Nephron progenitor cell (in vitro differentiated cells): ENCODE results near the gene ATP9B.

Experiments used
- DNase-seq: peaks from one replicate; pipeline ENCODE4 v3.0.0; 2021
- H3K27ac Mint-ChIP-seq: 2 replicates; pipeline ENCODE4 v1.8.0; 2021; ENCODE audit warnings: mild to moderate bottlenecking, moderate library complexity, mixed read lengths
- H3K27me3 Mint-ChIP-seq: 2 replicates; pipeline ENCODE4 v1.8.0; 2021; ENCODE audit warnings: mild to moderate bottlenecking, low read depth, mixed read lengths; ENCODE audit not compliant: poor library complexity
- H3K36me3 Mint-ChIP-seq: 2 replicates; pipeline ENCODE4 v1.8.0; 2021; ENCODE audit warnings: low read depth, mixed read lengths
- H3K4me1 Mint-ChIP-seq: 2 replicates; pipeline ENCODE4 v1.8.0; 2021; ENCODE audit warnings: mixed read lengths
- H3K4me3 Mint-ChIP-seq: 2 replicates; pipeline ENCODE4 v1.8.0; 2021; ENCODE audit warnings: mild to moderate bottlenecking, moderate library complexity, mixed read lengths
- H3K9me3 Mint-ChIP-seq: 2 replicates; pipeline ENCODE4 v1.8.0; 2021; ENCODE audit warnings: mild to moderate bottlenecking, moderate library complexity, mixed read lengths
- CTCF ChIP-seq: fragments of 200-600 bp; sonication (generic); IDR thresholded peaks from 2 replicates; pipeline ENCODE4 v1.5.0; 2021; ENCODE audit warnings: antibody characterized with exemption

Gene ATP9B

DNA sequence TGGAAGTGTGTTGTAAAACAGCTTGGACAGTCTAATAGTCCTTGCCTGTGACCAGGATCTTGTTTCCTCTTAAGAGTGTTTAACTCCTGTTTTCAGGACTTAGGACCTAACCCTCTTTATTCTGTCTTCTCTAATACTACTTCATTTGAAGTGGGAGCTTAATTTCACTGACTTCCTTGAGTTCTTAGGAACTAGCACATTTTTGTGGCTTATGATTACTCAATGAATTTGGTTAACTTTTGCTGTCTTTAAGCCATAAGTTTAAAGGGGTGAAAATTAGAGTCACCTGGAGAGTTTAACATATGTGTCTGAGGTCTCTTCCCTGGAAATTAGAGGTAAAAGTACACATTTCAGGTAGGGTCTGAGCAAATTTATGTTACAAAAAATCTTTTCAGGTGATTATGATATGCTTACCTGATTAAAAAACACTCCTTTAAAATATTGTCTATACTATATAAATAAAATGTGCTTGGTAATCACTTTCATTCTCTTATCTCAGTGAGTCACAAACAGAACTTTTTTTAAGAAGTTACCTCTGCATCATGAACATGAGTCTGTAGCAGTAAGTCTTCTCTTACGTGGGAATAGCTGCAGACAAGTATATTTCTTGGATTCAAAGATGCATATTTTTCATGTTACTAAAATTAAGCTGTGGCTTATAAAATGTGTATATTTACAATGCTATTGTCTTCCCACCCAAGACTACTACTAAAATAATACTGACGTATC, 52.7 kb downstream of the ATP9B start:
- Mint-ChIP-seq H3K27me3 (no peaks in the 10 kb centered on the region), H3K27ac (peak overlapping the region; percentile 46), H3K4me1 (peaks cover 7% of the 10 kb centered on the region), H3K9me3 (no peaks in the 10 kb centered on the region), H3K36me3 (peaks cover 40% of the 10 kb centered on the region), H3K4me3 (no peak overlapping the region)
- DNase-seq, result no peak
- no peak for TF ChIP-seq CTCF

DNA sequence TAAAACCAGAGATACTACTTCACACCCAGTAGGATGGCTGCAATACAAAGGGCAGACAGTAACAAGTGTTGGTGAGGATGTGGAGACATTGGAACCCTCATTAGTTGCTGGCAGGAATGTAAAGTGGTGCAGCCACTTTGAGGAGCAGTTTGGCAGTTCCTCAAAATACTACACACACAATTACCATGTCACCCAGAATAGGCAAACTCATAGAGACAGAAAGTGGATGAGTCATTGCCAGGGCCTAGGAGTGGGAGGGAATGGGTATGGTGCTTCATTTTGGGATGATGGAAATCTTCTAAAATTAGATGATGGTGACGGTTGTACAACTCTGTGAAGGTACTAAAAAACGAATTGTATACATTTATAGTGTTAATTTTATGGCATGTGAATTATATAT, 54.8 kb downstream of the ATP9B start:
- Mint-ChIP-seq H3K4me1 (no peaks in the 10 kb centered on the region), H3K27ac (no peak overlapping the region), H3K36me3 (peaks cover 47% of the 10 kb centered on the region), H3K9me3 (no peaks in the 10 kb centered on the region), H3K27me3 (no peaks in the 10 kb centered on the region), H3K4me3 (no peak overlapping the region)
- no peak for DNase-seq
- TF ChIP-seq CTCF, result no peak

- no peak for TF ChIP-seq CTCF
These were observed 59.9 kb downstream of the ATP9B start for GRCh38 chr18:79129120-79129519.

DNA sequence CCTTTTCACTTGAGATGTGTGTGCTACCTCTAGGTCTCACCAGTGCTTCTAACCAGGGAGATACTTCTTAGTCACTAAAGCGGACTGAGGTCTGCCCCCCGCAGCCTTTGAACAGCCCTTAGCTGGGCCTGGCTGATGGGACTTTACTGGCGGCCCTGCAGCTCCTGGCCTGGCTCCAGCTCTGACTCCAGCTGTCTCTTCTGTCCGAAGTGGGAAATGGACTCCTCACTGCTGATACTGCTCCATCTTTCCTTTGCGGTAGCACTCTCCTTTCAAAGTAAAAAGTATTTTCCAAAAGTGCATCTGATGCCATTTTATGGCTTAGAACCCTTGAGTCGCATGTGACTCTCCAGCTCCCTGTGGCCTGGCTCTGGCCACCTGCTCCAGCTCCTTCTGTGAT, 64.5 kb downstream of the ATP9B start:
- H3K9me3 Mint-ChIP-seq, result no peaks in the 10 kb centered on the region
- H3K36me3 Mint-ChIP-seq, result peaks cover 44% of the 10 kb centered on the region
- no peak for TF ChIP-seq CTCF
- no peak for DNase-seq
- H3K27me3 Mint-ChIP-seq, result peaks cover 3% of the 10 kb centered on the region
- no peak overlapping the region for H3K4me3 Mint-ChIP-seq
- H3K4me1 Mint-ChIP-seq, result peaks cover 12% of the 10 kb centered on the region
- no peak overlapping the region for H3K27ac Mint-ChIP-seq

More at GRCh38 chr18:79129120-79129519, 59.9 kb downstream of the ATP9B start:
- H3K4me1 Mint-ChIP-seq, result no peaks in the 10 kb centered on the region
- H3K27me3 Mint-ChIP-seq, result no peaks in the 10 kb centered on the region
- H3K36me3 Mint-ChIP-seq, result peaks cover 45% of the 10 kb centered on the region
- no peak overlapping the region for H3K4me3 Mint-ChIP-seq
- DNase-seq, result no peak
- no peaks in the 10 kb centered on the region for H3K9me3 Mint-ChIP-seq
- H3K27ac Mint-ChIP-seq, result no peak overlapping the region

DNA sequence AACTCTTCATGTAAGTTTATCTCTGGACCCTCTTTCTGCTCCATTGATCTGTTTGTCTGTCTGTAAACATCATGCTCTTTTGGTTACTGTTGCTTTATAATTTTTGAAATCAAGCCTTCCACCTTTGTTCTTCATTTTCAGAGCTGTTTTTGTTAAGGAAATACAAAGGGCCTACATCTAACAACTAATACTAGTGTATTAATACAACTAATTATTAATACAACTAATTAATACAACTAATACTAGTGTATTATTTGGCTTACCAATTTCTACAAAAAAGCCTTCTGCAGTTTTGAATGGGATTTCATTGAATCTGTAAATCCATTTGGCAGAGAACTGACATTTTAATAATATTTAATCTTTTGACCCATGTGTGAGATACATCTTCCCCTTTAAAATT, 66.7 kb downstream of the ATP9B start:
- Mint-ChIP-seq H3K4me3 (no peak overlapping the region), H3K9me3 (no peaks in the 10 kb centered on the region), H3K4me1 (peaks cover 12% of the 10 kb centered on the region), H3K36me3 (peaks cover 44% of the 10 kb centered on the region), H3K27me3 (peaks cover 6% of the 10 kb centered on the region), H3K27ac (no peak overlapping the region)
- TF ChIP-seq CTCF, result no peak
- DNase-seq, result no peak

GRCh38 chr18:79136742-79137141, 67.5 kb downstream of the ATP9B start:
- no peak for DNase-seq
- H3K4me3 Mint-ChIP-seq, result no peak overlapping the region
- H3K36me3 Mint-ChIP-seq, result peaks cover 53% of the 10 kb centered on the region
- H3K9me3 Mint-ChIP-seq, result no peaks in the 10 kb centered on the region
- peaks cover 6% of the 10 kb centered on the region for H3K27me3 Mint-ChIP-seq
- TF ChIP-seq CTCF, result no peak
- peak overlapping the region; percentile 30 for H3K27ac Mint-ChIP-seq
- peaks cover 12% of the 10 kb centered on the region for H3K4me1 Mint-ChIP-seq
